Measurements from ENCODE around the gene CAMK2A.

Gene CAMK2A

DNA sequence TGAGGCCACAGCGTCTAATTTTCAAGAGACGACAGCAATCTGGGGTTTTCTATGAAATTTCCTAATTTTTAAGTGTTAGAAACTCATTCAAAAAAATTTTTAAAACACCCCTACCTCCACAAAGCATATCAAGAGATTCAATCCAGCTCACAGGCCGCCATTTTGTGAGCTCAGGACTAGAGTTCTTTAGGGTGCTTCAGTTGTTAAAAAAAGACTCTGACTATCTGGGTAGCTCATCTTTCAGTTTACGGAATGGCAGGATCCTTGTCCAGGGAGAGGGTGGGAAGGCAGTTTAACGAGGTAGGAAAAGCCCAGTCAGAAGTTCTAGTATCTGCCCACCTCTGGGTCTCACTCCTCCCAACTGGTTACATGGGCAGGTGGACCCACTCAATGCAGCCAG is 43.1 kb downstream of the CAMK2A start:
- CTCF ChIA-PET, result interaction anchor here (0.7 kb wide), 1 partner anchor 190 kb away, joined by 3 read pairs; no protein-coding TSS in a partner anchor
- no peak for TF ChIP-seq CTCF (conservative IDR thresholded peaks at IDR 0.05; ENCODE audit: low read depth)
- H3K27ac ChIP-seq, result no peak overlapping the region
- POLR2A ChIA-PET (ENCODE audit: low non-redundant PET), result interaction anchor here (0.6 kb wide), 1 partner anchor 744 kb away, joined by 8 read pairs; no protein-coding TSS in a partner anchor
- DNase-seq (ENCODE audit: low spot score), result no peak

DNA sequence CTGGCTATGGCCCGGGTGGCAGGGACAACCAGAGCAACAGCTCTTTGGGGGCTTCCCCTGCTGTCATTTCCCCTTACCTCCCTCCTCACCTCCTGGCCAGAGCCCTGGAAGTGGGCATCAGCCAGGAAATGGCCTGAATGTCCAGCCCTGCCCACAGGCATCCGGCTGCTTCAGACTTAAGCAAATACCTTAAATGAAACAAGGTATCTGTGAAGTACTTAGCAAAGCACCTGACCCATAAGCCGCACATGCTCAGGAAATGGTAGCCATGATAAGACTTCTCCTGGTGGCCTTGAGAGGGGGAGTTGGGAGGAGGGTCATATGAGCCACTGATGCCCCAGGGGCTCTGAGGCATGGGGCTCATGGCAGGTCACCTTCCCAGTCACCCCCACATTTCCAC is 43.8 kb downstream of the CAMK2A start:
- CTCF ChIA-PET, result no interaction called here
- DNase-seq (ENCODE audit: low spot score), result no peak
- TF ChIP-seq CTCF (conservative IDR thresholded peaks at IDR 0.05; ENCODE audit: low read depth), result no peak
- no peak overlapping the region for H3K27ac ChIP-seq
- POLR2A ChIA-PET (ENCODE audit: low non-redundant PET), result interaction anchor here (0.6 kb wide), 1 partner anchor 466 kb away, joined by 3 read pairs; no protein-coding TSS in a partner anchor

- DNase-seq (ENCODE audit: low spot score), result no peak
- ChIA-PET POLR2A (ENCODE audit: low non-redundant PET) (interaction anchor here (0.6 kb wide), 2 partner anchors 150 to 466 kb away, joined by 3 read pairs; no protein-coding TSS in a partner anchor), CTCF (no interaction called here)
- no peak overlapping the region for H3K27ac ChIP-seq
- TF ChIP-seq CTCF (conservative IDR thresholded peaks at IDR 0.05; ENCODE audit: low read depth), result no peak
These were observed 44.3 kb downstream of the CAMK2A start for GRCh38 chr5:150245111-150245789.

DNA sequence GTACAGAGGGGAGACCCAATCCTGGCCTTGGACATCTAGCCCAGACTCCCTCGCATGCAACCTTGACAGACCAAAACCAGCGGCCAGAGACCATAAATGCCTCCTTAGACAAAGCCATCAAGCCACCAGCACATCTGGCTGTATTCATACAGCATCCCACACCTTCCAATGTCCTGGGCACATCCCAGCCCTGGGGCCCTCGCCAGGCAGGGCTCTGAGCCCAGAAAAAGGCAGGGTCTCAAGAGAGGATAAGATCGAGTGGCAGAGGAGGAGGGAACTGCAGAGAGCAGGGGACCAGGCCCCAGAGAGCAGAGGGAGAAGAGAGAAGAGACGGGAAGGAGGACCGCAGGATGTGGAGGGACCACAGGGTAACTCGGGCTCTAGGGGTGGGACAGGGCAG is 45.4 kb downstream of the CAMK2A start:
- DNase-seq (ENCODE audit: low spot score), result no peak
- ChIA-PET POLR2A (ENCODE audit: low non-redundant PET) (no interaction called here), CTCF (interaction anchor here (0.6 kb wide), 1 partner anchor 15 kb away, joined by 3 read pairs; no protein-coding TSS in a partner anchor)
- no peak for TF ChIP-seq CTCF (conservative IDR thresholded peaks at IDR 0.05; ENCODE audit: low read depth)
- H3K27ac ChIP-seq, result no peak overlapping the region

DNA sequence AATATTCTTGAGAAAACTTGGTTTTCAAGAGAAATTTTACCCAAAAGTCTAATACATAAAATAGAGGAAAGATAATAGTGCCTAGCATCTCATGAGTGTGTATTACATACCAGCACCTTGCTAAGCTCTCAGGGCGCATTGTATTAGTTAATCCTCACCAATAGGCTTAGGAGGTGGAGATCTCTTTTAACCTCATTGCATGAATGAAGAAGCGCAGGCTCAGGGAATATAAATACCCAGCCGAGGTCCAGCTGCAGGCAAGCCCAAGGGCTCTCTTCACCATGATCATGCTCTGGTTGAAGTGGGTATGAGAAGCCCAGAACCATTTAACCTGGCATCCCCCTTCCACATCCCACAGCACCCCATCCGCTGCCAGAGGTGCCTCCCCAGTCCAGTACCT is 46.0 kb downstream of the CAMK2A start:
- CTCF ChIA-PET, result no interaction called here
- no peak for DNase-seq (ENCODE audit: low spot score)
- TF ChIP-seq CTCF (conservative IDR thresholded peaks at IDR 0.05; ENCODE audit: low read depth), result no peak
- H3K27ac ChIP-seq, result no peak overlapping the region
- POLR2A ChIA-PET (ENCODE audit: low non-redundant PET), result no interaction called here

- CTCF ChIA-PET, result interaction anchor here (0.6 to 0.8 kb wide), 2 partner anchors 24 to 211 kb away, joined by 3 read pairs; no protein-coding TSS in a partner anchor
- TF ChIP-seq CTCF (conservative IDR thresholded peaks at IDR 0.05; ENCODE audit: low read depth), result no peak
- POLR2A ChIA-PET (ENCODE audit: low non-redundant PET), result interaction anchor here (0.6 kb wide), 1 partner anchor 198 kb away, joined by 4 read pairs; no protein-coding TSS in a partner anchor
- no peak overlapping the region for H3K27ac ChIP-seq
- no peak for DNase-seq (ENCODE audit: low spot score)
These were observed 47.2 kb downstream of the CAMK2A start for GRCh38 chr5:150242251-150242894.

Measured in RWPE1 (cell line).